Small intestine (tissue), 16 donors: ENCODE results near the gene PRPS1L1. TPM values are rescaled to one million over a fixed set of nuclear protein-coding genes. Genes with fewer than 3 reads are reported as not detected.

Experiments used
- DNase-seq, 2 donors: peaks; one replicate each; pipeline versions ENCODE4 v3.0.0 to v3.0.0-alpha.2; 2013
- FAIRE-seq: peaks from 2 replicates; lab custom pipeline; 2012; peaks lifted over from hg19 to GRCh38; lab: Jason Lieb, UNC
- H3K27ac ChIP-seq, 3 donors: one replicate each; pipeline ENCODE4 v1.5.1; 2013; ENCODE audit warnings: low read length in 2 of 3, mild to moderate bottlenecking in 2 of 3, control low read depth in 1 of 3, inconsistent platforms in 1 of 3, low read depth in 1 of 3, moderate library complexity in 1 of 3
- H3K27me3 ChIP-seq, 3 donors: one replicate each; pipeline ENCODE4 v1.6.1; 2013; ENCODE audit warnings: low read length in 3 of 3, inconsistent platforms in 1 of 3; ENCODE audit not compliant: control insufficient read depth in 3 of 3, insufficient read depth in 3 of 3
- H3K36me3 ChIP-seq, 3 donors: one replicate each; pipeline ENCODE4 v1.6.1; 2013; ENCODE audit warnings: low read length in 3 of 3, inconsistent platforms in 1 of 3, low read depth in 1 of 3, mild to moderate bottlenecking in 1 of 3, moderate library complexity in 1 of 3; ENCODE audit not compliant: control insufficient read depth in 3 of 3, insufficient read depth in 2 of 3
- H3K4me1 ChIP-seq, 3 donors: one replicate each; pipeline ENCODE4 v1.6.1; 2013; ENCODE audit warnings: low read length in 2 of 3, inconsistent platforms in 1 of 3, low read depth in 1 of 3, mild to moderate bottlenecking in 1 of 3, moderate library complexity in 1 of 3; ENCODE audit not compliant: control insufficient read depth in 3 of 3, insufficient read depth in 2 of 3
- H3K4me3 ChIP-seq, 3 donors: one replicate each; pipeline ENCODE4 v1.5.1; 2013; ENCODE audit warnings: low read length in 3 of 3, control low read depth in 1 of 3, inconsistent platforms in 1 of 3, low read depth in 1 of 3, mild to moderate bottlenecking in 1 of 3, moderate library complexity in 1 of 3
- H3K9me3 ChIP-seq, 2 donors: one replicate each; pipeline ENCODE4 v1.6.1; 2013; ENCODE audit warnings: low read depth in 1 of 2, low read length in 1 of 2; ENCODE audit not compliant: control insufficient read depth in 2 of 2, insufficient read depth in 1 of 2
- WGBS, 3 donors: extraction: QIAGEN DNeasy Blood & Tissue Kit; methylation state at CpG; one replicate each; pipeline ENCODE4 v1.1.7; 2013; 5-methylcytosine and 5-hydroxymethylcytosine counted together
- long read RNA-seq, 10 donors: transcript quantifications; one replicate each; lab custom pipeline, GENCODE V29; 2026
- polyA plus RNA-seq, 4 donors: library from polyadenylated mRNA; stranded (reverse) in 3 of 4; unstranded in 1 of 4; fragments of 200-250 nt in 3 of 4; fragments of 120-200 nt in 1 of 4; gene quantifications; one replicate each; pipeline versions ENCODE4 v1.2.1 to v1.2.3, GENCODE V29; 2013
- donor health status: healthy with polysubstance abuse.
- donor health status: control.
- donor health status: control.
- donor health status: Bipolar disorder and iron deficiency.
- donor health status: healthy.

Gene PRPS1L1
- not detected for polyA plus RNA-seq
- long read RNA-seq, donor 1 = 0 reads
- long read RNA-seq, donor 2 = 0 reads
- long read RNA-seq, donor 3 = 0 reads
- long read RNA-seq, donor 4 = 0 reads
- long read RNA-seq, donor 5 = 0 reads
- long read RNA-seq, donor 6 = 0 reads
- long read RNA-seq, donor 7 = 0 reads
- long read RNA-seq, donor 8 = 0 reads
- long read RNA-seq, donor 9 = 0 reads
- long read RNA-seq, donor 10 = 0 reads

DNA sequence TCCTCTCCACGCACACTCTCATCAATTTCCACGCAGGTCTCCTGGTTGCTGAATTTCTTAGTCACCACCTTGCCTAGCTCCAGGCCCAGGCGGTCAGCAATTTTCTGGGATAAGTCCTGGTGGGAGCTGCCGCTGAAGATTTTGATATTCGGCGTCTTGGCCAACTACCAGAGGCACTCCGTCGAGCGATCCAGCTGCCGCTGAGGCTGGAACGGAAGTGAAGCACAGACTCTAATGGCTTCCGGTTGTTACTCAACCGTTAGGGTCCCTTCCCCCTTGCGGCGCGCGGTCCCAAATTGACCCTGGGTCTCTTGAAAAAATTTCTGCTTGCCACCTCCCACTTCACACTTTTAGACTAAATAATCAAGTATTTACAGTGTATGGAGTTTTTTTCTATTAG lies at the start of gene PRPS1L1:
Gene PRPS1L1, minus strand, starts transcription at position 219 of the 400 bp plus-strand sequence.
- Histone ChIP-seq H3K4me1 (no peaks in the 10 kb centered on the region), H3K36me3 (no peaks in the 10 kb centered on the region), H3K27ac (no peak within 1 kb of the TSS), H3K9me3 (no peaks in the 10 kb centered on the region), H3K4me3 (no peak within 1 kb of the TSS), H3K27me3 (no peaks in the 10 kb centered on the region)
- no peak for FAIRE-seq
- WGBS, 3 donors = 95 to 96% (median 96%) methylated on average over 17 of the region's 17 CpGs
- DNase-seq = no peak

DNA sequence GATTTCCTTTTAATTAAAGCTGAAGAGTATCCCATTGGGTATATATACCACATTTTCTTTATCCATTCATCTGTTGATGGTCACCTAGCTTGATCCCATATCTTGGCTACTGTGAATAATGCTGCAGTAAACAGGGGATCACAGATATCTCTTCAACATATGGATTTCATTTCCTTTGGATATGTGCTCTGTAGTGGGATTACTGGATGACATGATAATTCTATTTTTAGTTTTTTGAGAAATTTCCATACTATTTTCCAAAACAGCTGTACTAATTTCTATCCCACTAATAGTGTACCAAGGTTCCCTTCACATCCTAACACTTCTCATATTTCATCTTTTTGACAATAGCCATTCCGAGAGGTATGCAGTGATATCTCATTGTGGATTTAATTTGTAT lies 48.8 kb upstream of the PRPS1L1 start:
- Histone ChIP-seq H3K36me3 (no peaks in the 10 kb centered on the region), H3K4me1 (no peaks in the 10 kb centered on the region), H3K4me3 (no peak overlapping the region), H3K9me3 (peaks cover 0 to 7% of the 10 kb centered on the region in 2 donors), H3K27ac (no peak overlapping the region), H3K27me3 (no peaks in the 10 kb centered on the region)
- FAIRE-seq = no peak
- WGBS, 3 donors = 48 to 77% (median 64%) methylated on average over 1 of the region's 1 CpG
- no peak for DNase-seq

DNA sequence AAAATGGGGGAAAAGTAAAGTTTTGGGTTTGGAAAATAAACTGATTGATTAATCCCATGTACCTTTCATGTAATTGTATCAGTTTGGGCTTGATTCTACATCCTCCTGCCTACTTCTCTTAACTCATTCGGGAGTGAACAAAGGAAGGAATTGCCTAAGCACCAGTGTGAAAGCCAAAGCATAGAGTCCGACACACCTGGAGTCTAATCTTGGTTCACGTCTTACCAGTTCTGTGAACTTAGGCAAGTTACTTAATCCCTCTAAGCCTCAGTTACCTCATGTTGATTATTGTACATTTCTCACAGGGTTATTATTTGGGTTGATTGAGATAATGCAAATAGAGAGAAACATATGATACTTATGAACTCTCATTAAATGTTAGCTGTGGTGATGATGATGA lies 41.1 kb upstream of the PRPS1L1 start:
- H3K36me3 ChIP-seq = no peaks in the 10 kb centered on the region
- no peak overlapping the region for H3K4me3 ChIP-seq
- 79 to 91% (median 80%) methylated on average over 3 of the region's 3 CpGs for WGBS, 3 donors
- FAIRE-seq (no peak), DNase-seq (no peak)
- no peaks in the 10 kb centered on the region for H3K4me1 ChIP-seq
- H3K9me3 ChIP-seq = no peaks in the 10 kb centered on the region
- H3K27ac ChIP-seq = no peak overlapping the region
- H3K27me3 ChIP-seq = no peaks in the 10 kb centered on the region

GRCh38 chr7:18064242-18064838 lies 36.7 kb upstream of the PRPS1L1 start:
- no peaks in the 10 kb centered on the region for H3K36me3 ChIP-seq
- FAIRE-seq = no peak
- WGBS, 3 donors = 85 to 94% (median 91%) methylated on average over 6 of the region's 6 CpGs

DNA sequence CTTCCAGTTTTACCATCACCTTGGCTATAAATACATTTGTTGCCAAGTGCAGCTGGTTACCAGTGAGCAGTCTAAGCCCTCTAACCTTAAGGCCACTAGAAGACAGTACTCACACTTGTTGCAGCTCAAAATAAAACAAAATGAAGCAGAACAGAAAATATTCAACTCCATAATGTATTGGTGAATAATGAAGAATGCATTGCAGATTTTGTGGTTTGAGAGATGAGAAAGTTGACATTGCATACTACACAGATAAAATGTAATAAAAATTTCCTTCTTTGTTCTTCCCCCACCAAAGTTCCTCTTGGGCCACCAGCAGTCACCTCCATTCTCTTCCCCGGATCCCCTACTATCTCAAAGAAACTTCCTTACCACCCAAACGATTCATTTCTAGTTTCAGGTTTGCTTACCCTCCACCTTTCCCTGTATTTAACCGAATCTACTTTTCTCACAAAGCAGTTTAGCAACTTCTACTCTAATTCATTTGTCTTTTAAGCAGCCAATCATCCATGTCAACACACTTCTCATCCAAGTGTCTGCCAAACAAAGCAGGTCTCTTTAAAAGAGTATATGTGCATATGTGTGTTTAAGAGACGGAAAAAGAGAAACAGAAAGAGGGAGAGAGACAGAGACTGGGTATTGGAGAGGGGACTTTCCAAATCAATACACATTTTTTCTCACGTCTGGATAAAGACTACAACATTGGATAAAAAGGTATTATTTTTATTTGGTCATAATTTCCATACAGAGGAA lies 35.7 kb upstream of the PRPS1L1 start:
- Histone ChIP-seq H3K4me3 (no peak overlapping the region), H3K27me3 (no peaks in the 10 kb centered on the region), H3K36me3 (no peaks in the 10 kb centered on the region), H3K9me3 (no peaks in the 10 kb centered on the region), H3K27ac (no peak overlapping the region), H3K4me1 (no peaks in the 10 kb centered on the region)
- DNase-seq (no peak), FAIRE-seq (no peak)
- WGBS, 3 donors = 49 to 70% (median 57%) methylated on average over 5 of the region's 5 CpGs

More at GRCh38 chr7:18064242-18064838, 36.7 kb upstream of the PRPS1L1 start:
- no peaks in the 10 kb centered on the region for H3K4me1 ChIP-seq
- no peak overlapping the region for H3K27ac ChIP-seq
- no peak overlapping the region for H3K4me3 ChIP-seq
- DNase-seq = peak; percentile 13 to 41
- H3K9me3 ChIP-seq = no peaks in the 10 kb centered on the region
- no peaks in the 10 kb centered on the region for H3K27me3 ChIP-seq

DNA sequence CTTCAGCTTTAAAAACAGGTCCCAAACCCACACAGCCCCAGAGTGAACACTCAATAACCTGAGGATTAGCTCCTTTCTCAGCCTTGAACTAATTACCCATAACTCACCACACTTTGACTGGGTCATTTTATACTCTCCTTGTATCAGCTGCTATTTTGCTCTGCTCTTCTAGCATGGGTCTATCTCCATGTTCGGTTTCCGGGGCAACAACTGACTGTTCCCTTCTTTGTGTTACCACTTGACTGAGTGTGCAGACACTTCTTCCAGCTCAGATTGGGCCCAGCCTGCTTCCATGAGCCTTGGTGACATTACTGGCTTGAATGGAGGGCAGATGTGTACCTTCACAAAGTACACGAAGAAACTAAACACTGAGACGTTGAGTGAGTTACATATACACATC lies 31.5 kb upstream of the PRPS1L1 start:
- H3K4me1 ChIP-seq = no peaks in the 10 kb centered on the region
- WGBS, 3 donors = 80 to 85% (median 80%) methylated on average over 4 of the region's 4 CpGs
- DNase-seq = no peak
- no peaks in the 10 kb centered on the region for H3K36me3 ChIP-seq
- FAIRE-seq = no peak
- H3K9me3 ChIP-seq = no peaks in the 10 kb centered on the region
- H3K27ac ChIP-seq = no peak overlapping the region
- H3K4me3 ChIP-seq = no peak overlapping the region
- H3K27me3 ChIP-seq = no peaks in the 10 kb centered on the region

GRCh38 chr7:18053941-18054340 lies 26.3 kb upstream of the PRPS1L1 start:
- 64 to 93% (median 88%) methylated on average over 2 of the region's 2 CpGs for WGBS, 3 donors
- no peak overlapping the region for H3K27ac ChIP-seq
- no peaks in the 10 kb centered on the region for H3K9me3 ChIP-seq
- FAIRE-seq = no peak
- H3K27me3 ChIP-seq = no peaks in the 10 kb centered on the region
- no peaks in the 10 kb centered on the region for H3K36me3 ChIP-seq
- no peak overlapping the region for H3K4me3 ChIP-seq
- H3K4me1 ChIP-seq = no peaks in the 10 kb centered on the region
- DNase-seq = no peak

DNA sequence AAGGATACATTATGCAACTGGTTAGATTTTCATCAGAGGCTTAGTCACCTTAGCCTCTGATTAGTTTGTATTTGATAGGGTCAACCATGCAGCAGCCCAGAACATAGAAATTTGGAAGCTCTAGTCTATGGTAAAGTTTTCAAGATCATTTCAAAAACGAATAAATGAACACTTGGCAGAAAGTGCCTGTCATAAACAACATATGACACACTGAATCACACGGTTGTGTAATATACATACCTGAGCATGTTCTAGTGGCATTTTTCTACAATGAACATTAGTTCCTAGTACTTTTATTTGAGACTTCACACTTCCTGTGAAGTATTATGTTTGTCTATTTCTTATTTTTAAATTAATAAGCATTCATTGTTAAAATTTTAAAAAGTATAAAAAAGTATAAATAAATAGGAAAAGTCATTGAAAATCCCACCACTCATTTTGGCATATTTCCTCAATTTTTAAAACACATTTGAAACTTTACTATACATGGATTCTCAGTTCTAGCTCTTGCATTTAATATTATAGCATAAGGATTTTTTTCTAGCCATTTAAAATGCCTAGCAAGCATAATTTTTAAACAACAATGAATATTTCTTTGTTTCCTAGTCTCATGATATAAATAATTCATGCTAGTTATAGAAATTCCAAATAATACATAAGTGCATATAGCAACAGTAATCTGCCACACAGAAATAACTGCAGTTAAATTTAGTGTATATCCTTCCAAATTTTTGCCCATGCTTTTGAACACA lies 25.7 kb upstream of the PRPS1L1 start:
- WGBS, 3 donors = 27 to 49% (median 28%) methylated on average over 2 of the region's 2 CpGs
- no peak overlapping the region for H3K4me3 ChIP-seq
- FAIRE-seq (no peak), DNase-seq (no peak)
- H3K27me3 ChIP-seq = no peaks in the 10 kb centered on the region
- H3K36me3 ChIP-seq = no peaks in the 10 kb centered on the region
- no peaks in the 10 kb centered on the region for H3K4me1 ChIP-seq
- H3K9me3 ChIP-seq = no peaks in the 10 kb centered on the region
- H3K27ac ChIP-seq = no peak overlapping the region
